ENCODE data around the gene PLAC8. TPM values are rescaled to one million over a fixed set of nuclear protein-coding genes. Genes with fewer than 3 reads are reported as not detected.
"Not testable (repeated sequence)": the region's sequence is repeated elsewhere in the genome, so short reads cannot be mapped to it uniquely, and the experiment has no call there.

The PLAC8 gene
- total RNA-seq, 6 experiments from 2014 or later, result 6.0 to 18.9 (median 11.8) TPM

- Histone ChIP-seq H3K27me3 (no peaks in the 10 kb centered on the region), H3K36me3 (no peaks in the 10 kb centered on the region), H3K9me3 (no peaks in the 10 kb centered on the region), H3K27ac (no peak overlapping the region), H3K4me3 (no peak overlapping the region), H3K4me1 (no peaks in the 10 kb centered on the region)
- intact Hi-C loops (cut with DNase I), result no loop called here
- WGBS (ENCODE audit: insufficient coverage, low coverage, low lambda C conversion rate, missing lambda C conversion rate), result 56% methylated on average over 2 of the region's 2 CpGs
- TF ChIP-seq POLR2A (IDR thresholded peaks at IDR 0.05) (no peak), CTCF (IDR thresholded peaks at IDR 0.05) (no peak)
- DNase-seq (no peak), ATAC-seq (no peak)
Measured at GRCh38 chr4:83096397-83096796, 18.1 kb downstream of the PLAC8 start.

- no peak for TF ChIP-seq CTCF (IDR thresholded peaks at IDR 0.05)
- no peak for TF ChIP-seq POLR2A (IDR thresholded peaks at IDR 0.05)
- Histone ChIP-seq H3K36me3 (no peaks in the 10 kb centered on the region), H3K4me3 (no peak overlapping the region), H3K9me3 (no peaks in the 10 kb centered on the region), H3K27ac (no peak overlapping the region), H3K4me1 (no peaks in the 10 kb centered on the region), H3K27me3 (no peaks in the 10 kb centered on the region)
- intact Hi-C loops (cut with DNase I), result no loop called here
- WGBS (ENCODE audit: insufficient coverage, low coverage, low lambda C conversion rate, missing lambda C conversion rate), result 75% methylated on average over 6 of the region's 6 CpGs
- DNase-seq (no peak), ATAC-seq (no peak)
Measured at GRCh38 chr4:83093060-83093640, 21.4 kb downstream of the PLAC8 start.

- no peaks in the 10 kb centered on the region for H3K9me3 ChIP-seq
- ATAC-seq, result no peak
- intact Hi-C loops (cut with DNase I), result no loop called here
- H3K36me3 ChIP-seq, result peaks cover 0 to 3% (median 0%) of the 10 kb centered on the region in 4 donors
- 58% methylated on average over 2 of the region's 2 CpGs for WGBS (ENCODE audit: insufficient coverage, low coverage, low lambda C conversion rate, missing lambda C conversion rate)
- H3K27me3 ChIP-seq, result no peaks in the 10 kb centered on the region
- TF ChIP-seq CTCF (IDR thresholded peaks at IDR 0.05) (no peak), POLR2A (IDR thresholded peaks at IDR 0.05) (no peak)
- DNase-seq, result no peak
- H3K27ac ChIP-seq, result no peak overlapping the region
- H3K4me3 ChIP-seq, result no peak overlapping the region
- no peaks in the 10 kb centered on the region for H3K4me1 ChIP-seq
Measured at GRCh38 chr4:83089410-83090157, 24.9 kb downstream of the PLAC8 start.

- H3K27ac ChIP-seq; H3K36me3 ChIP-seq; H3K4me1 ChIP-seq; H3K9me3 ChIP-seq; H3K27me3 ChIP-seq; ATAC-seq; intact Hi-C loops (cut with DNase I); H3K4me3 ChIP-seq; DNase-seq: not testable (repeated sequence)
- 62% methylated on average over 4 of the region's 12 CpGs for WGBS (ENCODE audit: insufficient coverage, low coverage, low lambda C conversion rate, missing lambda C conversion rate)
Measured at GRCh38 chr4:83084956-83085355, 29.6 kb downstream of the PLAC8 start.

- TF ChIP-seq POLR2A (IDR thresholded peaks at IDR 0.05) (no peak), CTCF (IDR thresholded peaks at IDR 0.05) (no peak)
- H3K9me3 ChIP-seq, result no peaks in the 10 kb centered on the region
- no peak overlapping the region for H3K27ac ChIP-seq
- WGBS (ENCODE audit: insufficient coverage, low coverage, low lambda C conversion rate, missing lambda C conversion rate), result 50% methylated on average over 6 of the region's 11 CpGs
- peaks cover 0 to 3% (median 0%) of the 10 kb centered on the region in 4 donors for H3K36me3 ChIP-seq
- no peak overlapping the region for H3K4me3 ChIP-seq
- no peaks in the 10 kb centered on the region for H3K4me1 ChIP-seq
- intact Hi-C loops (cut with DNase I), result no loop called here
- no peaks in the 10 kb centered on the region for H3K27me3 ChIP-seq
- DNase-seq, result no peak
- peak; percentile 33 to 74 (median 57) for ATAC-seq
Measured at GRCh38 chr4:83083925-83084475, 30.5 kb downstream of the PLAC8 start.

Measured in right lobe of liver (tissue), 6 donors.